HG03159 (cell line): ENCODE results near the gene MKI67.
A peak's percentile ranks its signal among the peaks of the same experiment; 100 is the strongest.
"Not testable (repeated sequence)": the region's sequence is repeated elsewhere in the genome, so short reads cannot be mapped to it uniquely, and the experiment has no call there.

Source experiments
- ATAC-seq: cut with Tn5 transposase; IDR thresholded peaks from one replicate; pipeline ENCODE4 v1.9.1; 2021; ENCODE audit warnings: mild to moderate bottlenecking, moderate library complexity; ENCODE audit not compliant: unreplicated experiment

The MKI67 gene

DNA sequence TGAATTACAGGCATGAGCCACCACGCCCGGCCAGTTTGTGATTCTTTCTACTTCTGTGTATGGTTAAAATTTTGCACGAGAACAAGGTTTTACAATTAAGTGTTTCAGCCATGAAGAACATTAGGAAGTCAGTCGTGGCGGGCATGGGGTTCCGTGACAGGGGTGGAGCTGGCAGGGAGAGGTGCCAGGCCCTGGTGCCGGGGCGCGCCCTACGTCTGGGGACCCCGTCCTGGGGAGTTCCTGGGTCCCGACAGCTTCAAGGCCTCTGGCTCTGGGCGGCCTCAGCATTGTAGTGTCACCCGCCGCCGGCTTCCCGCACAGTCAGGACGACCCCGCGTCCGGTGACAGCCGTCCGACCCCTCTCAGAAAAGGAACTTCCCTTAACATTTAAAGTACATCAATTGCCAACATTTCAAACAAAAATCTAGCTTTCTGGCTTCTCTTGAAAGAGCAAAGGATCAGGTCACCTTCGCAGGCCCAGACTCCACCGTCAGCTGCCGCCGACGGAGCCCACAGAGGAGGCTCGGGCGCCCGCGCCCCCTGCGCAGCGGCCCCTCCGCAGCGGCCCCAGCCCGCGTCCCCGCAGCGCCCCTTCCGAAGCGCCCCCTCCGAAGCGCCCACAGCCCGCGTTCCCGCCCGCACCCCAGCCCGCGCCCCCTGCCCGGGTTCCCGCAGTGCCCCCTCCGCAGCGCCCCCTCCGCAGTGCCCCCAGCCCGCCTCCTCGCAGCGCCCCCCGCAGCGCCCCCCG is 23.2 kb upstream of the MKI67 start:
- ATAC-seq, result no peak

DNA sequence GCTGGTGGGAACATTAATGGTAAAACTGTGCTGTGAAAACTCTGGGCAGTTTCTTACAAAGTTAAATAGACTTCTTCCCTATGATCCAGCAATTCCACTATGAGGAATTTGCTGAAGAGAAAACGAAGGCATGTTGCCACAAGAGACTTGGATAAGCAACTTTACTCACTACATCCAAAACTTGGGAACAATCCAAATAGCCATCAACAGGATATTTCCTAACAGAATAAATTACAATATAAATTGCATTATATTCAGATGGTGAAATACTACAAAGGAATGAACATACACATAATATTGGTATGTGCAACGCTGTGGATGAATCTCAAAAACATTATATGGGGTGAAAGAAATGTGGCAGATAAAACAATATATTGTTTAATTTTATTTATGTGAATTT is 21.4 kb upstream of the MKI67 start:
- ATAC-seq, result no peak

DNA sequence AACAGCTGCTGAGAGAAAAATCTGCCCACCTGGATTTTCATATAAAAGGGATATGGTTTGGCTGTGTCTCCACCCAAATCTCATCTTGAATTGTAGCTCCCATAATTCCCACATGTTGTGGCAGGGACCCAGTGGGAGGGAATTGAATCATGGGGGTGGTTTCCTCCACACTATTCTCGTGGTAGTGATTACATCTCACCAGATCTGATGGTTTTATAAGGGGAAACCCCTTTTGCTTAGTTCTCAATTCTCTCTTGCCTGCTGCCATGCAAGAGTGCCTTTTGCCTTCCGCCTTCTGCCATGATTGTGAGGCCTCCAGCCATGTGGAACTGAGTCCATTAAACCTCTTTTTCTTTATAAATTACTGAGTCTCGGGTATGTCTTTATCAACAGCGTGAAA is 20.8 kb upstream of the MKI67 start:
- ATAC-seq, result peak; percentile 52

GRCh38 chr10:128144547-128144946 is 18.3 kb upstream of the MKI67 start:
- ATAC-seq, result no peak

DNA sequence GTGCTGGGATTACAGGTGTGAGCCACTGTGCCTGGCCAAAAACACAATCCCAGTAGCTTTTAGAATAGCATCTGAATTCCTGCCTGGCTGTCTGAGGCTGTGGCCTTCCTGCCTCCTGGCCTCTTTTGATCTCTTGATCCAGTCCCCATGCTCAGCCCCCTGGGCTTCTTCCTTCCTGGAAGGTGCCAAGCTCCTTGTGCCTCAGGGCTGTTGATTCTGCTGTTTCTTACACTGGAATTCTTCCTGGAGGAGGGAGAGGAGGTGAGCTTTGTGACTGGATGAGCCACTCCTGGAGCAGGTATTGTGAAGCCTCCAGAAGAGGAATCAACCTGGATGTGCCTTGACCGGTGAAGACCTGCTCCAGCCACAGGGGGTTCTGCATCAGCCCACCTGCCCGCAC is 17.3 kb upstream of the MKI67 start:
- ATAC-seq, result no peak

DNA sequence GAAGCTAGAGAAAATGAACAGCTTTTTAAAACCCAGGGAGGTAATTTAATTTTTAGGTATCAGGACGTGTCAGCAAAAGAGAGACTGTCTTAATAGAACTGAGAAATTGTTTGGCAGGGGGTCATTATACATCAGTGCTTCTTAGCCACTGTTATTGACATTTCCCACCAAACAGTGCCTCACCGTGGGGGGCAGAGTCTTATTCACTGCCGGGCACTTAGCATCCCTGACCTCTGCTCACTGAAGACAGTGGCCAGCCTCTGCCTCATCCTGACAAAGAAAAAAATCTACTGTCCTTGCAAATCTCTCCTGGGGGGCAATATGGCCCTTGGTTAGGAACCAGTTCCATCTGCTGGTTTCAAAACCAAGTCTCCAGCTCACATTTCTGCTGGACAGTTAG is 14.2 kb upstream of the MKI67 start:
- ATAC-seq, result no peak

- not testable (repeated sequence) for ATAC-seq
Measured at GRCh38 chr10:128138429-128138828, 12.2 kb upstream of the MKI67 start.

DNA sequence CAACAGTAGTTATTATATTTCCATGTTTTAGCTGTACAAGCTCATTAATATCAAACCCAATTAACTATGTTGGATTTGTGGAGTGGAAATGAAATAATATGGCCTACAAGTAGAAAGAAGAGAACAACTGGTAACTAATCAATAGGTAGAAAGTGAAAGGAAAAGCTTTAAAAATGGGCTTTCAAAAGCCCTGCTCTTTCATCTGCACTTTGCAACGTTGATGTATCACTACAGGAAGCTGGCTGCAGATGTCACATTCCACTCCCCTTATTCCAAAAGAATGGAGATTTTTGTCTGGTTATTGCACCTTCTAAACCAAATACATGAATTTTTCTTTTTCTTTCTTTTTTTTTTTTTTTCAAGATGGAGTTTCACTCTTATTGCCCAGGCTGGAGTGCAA is 11.7 kb upstream of the MKI67 start:
- peak; percentile 56 for ATAC-seq

DNA sequence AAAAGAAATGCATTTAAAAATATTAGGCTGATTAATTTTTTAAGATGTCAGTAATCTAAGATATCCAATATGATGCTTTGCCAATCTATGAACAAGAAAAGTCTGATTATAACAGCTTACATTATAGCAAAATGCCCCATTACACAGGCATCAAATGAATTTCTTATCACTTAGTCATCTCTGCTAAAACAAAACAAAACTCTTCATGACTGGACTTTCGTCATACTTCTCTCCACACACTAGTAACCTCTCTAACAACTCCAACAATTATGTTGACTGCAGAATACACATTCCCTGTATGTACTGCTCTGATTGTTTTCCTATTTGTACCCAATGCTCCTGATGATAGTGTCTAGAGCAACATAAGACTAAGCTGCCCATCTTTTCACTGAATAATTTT is 3.8 kb upstream of the MKI67 start:
- ATAC-seq, result no peak

DNA sequence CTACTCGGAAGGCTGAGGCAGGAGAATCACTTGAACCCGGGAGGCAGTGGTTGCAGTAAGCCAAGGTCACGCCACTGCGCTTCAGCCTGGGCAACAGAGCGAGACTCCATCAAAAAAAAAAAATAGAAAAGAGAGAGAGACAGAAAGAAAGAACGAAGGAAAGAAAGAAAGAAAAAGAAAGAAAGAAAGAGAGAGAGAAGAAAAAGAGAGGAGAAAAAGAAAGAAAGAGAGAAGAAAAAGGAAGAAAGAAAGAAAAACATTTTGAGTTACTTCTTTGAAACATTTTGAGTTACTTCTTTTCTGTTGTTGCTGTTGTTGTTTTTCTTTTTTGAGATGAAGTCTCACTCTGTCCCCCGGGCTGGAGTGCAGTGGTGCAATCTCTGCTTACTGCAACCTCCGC is 2.4 kb upstream of the MKI67 start:
- ATAC-seq, result no peak

GRCh38 chr10:128125416-128125943 is 743 bp downstream of the MKI67 start:
- no peak for ATAC-seq

GRCh38 chr10:128124813-128125403 is 1.3 kb downstream of the MKI67 start:
- no peak for ATAC-seq

DNA sequence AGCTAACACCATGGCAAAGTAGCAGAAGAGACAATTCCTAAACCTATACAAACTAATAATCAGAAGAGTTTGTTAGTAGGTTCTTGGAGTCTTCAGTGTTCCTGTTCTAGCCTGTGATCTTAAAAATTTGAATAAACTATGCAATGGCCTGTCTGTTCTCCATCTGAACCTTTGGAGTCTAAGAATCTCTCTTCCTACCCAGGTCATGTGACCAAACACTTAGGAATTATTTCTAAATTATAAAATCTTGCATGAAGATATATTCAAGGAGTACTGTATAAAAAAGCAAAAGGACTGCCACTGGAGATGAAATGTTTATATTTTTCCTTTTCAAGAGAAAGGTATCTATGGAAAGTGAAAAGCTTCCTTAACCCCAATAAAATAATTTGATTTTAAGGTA is 2.4 kb downstream of the MKI67 start:
- no peak for ATAC-seq

- no peak for ATAC-seq
Measured at GRCh38 chr10:128122931-128123330, 3.3 kb downstream of the MKI67 start.

DNA sequence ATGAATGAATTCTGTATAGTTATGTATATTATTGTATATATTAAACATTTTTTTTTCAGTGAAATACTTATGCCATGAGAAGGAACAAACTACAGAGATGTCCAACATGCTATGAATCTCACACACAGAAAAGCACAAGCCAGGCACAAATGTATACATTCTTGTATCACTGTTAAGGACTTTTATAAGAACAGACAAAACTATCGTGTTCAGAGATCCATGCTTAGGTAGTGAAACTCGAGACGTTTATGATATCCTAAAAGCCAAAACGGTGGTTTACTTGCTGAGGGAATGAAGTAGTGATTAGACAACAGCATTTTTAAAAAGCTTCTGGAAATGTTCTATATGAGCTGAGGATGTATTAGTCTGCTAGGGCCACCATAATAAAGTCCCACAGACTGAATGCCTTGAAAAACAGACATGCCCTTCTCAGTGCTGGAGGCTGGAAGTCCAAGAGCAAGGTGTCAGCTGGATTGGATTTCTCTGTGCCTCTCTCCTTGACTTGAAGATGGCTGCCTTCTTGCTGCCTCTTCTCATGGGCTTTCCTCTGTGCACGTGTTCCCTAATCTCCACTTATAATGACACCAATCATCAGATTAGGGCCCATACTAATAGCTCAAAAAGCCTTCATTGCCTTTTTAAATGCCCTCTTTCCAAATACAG is 4.3 kb downstream of the MKI67 start:
- ATAC-seq, result no peak

DNA sequence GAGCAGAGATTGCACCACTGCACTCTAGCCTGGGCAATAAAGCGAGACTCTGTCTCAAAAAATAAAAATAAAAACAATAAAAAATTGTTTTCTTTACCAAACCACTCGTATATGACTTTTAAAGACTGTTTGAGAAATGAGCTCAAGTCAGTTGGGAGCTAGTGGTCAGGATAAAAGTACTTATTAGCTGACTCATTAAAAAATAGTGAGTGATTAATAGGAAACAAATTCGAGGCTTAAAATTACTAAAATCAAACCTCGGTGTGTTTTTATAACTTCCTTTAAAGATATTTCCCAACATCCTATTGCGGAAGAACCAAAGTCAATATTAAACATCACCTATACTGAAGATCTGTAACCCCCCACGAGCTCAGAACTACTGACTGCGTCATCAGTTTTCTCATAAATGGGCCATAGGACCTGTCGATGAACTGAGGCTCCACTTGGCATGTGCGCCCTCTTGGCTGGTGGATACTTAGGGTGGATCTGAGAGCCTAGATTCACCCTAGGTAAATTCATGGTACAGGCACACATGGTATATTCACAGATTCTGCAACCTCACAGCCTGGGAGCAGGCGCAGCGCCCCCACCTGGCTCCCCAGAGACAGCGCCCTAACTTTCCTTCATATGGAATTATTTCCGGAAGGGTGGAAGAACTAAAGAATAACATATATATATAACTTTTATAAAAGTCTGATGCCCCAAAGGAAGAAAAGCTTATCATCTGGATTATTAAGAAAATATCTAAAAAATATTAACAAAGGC is 9.2 kb downstream of the MKI67 start:
- no peak for ATAC-seq

DNA sequence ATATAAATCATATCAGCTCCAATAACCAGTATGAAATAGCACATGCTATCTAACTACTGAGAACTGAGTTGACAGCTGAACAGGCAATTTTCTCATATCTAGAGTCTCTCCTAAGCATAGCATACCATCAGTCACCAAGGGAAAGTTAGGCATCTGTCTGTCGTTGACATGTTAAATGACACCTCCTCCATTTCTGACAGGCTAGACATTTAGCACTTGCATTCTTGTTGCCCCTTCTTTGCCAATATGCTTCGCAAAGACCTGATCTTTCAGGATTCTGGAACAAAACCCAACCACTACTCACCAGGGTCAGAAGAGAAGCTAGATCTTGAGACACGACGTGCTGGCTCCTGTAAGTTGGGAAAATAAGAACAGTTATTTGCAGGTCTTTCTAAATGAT is 10.0 kb downstream of the MKI67 start:
- ATAC-seq, result no peak

DNA sequence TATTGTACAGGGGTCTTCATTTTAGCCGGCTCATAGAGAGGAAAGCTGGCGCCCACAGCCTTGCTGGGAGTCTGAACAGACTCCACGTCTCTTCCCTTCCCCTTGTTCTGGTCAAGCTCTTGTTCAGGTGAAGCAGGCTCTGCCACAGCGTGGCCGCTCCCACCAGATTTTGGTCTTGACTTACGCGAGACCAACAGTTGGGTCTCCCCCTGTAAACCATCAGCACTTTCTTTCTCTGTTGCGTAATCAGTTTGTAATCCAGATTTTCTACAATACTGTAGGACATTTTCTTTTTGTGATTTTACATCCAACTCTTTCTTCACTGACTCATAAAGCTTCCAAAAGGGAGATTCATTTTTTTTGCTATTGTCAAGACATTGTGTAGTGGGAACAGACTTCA is 10.9 kb downstream of the MKI67 start:
- ATAC-seq, result no peak

DNA sequence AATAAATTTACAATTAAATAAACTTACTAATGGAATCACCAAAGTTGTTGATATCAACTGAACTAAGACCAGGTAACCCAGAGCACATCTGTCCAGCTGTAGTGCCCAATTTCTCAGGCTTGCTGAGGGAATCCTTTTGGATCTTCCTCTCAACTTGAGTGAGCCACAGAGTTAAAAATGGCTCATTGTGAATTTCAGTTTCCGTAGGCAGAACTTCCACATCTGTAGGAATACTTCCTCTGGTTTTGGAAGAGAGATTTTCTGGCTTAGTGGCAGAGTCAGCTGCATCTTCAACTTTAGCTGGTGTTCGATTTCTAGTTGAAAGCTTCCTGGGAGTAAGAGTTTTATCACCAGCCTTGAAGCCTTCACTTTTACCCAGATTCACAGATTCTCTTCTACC is 11.3 kb downstream of the MKI67 start:
- ATAC-seq, result no peak

- ATAC-seq, result no peak
Measured at GRCh38 chr10:128113026-128113425, 13.2 kb downstream of the MKI67 start.

GRCh38 chr10:128111696-128112095 is 14.5 kb downstream of the MKI67 start:
- ATAC-seq, result no peak
